Gastrocnemius medialis (tissue), 4 donors: ENCODE results near the gene ESPNL. TPM values are rescaled to one million over a fixed set of nuclear protein-coding genes. Genes with fewer than 3 reads are reported as not detected.

Source experiments
- ATAC-seq, 2 donors: fragments of 150-250 bp; one replicate each; pipeline ENCODE4 v1.9.1; 2016
- DNase-seq, 2 donors: peaks; one replicate each; pipeline ENCODE4 v3.0.0-alpha.2; 2019
- H3K27ac ChIP-seq, 4 donors: fragments of 200-600 bp; sonication (generic); 1 replicate in 1 of 4; 2 replicates in 3 of 4; pipeline ENCODE4 v1.5.1; 2016 to 2018; ENCODE audit warnings: mild to moderate bottlenecking in 2 of 4, moderate library complexity in 1 of 4
- H3K27me3 ChIP-seq, 3 donors: fragments of 200-600 bp; sonication (generic) in 2 of 3; 1 replicate in 1 of 3; 2 replicates in 2 of 3; pipeline versions ENCODE4 v1.5.1 to v1.6.0; 2016 to 2019; ENCODE audit warnings: mild to moderate bottlenecking in 1 of 3, moderate library complexity in 1 of 3
- H3K36me3 ChIP-seq, 2 donors: fragments of 200-600 bp; sonication (generic) in 1 of 2; one replicate each; pipeline ENCODE4 v1.5.1; 2017 to 2018
- H3K4me1 ChIP-seq, 2 donors: fragments of 200-600 bp; sonication (generic) in 1 of 2; one replicate each; pipeline ENCODE4 v1.5.1; 2016 to 2017; ENCODE audit warnings: mild to moderate bottlenecking in 2 of 2
- H3K4me3 ChIP-seq, 4 donors: fragments of 200-600 bp; sonication (generic) in 3 of 4; 1 replicate in 1 of 4; 2 replicates in 3 of 4; pipeline ENCODE4 v1.5.1; 2016 to 2019; ENCODE audit warnings: mild to moderate bottlenecking in 2 of 4
- H3K9me3 ChIP-seq, 3 donors: fragments of 200-600 bp; sonication (generic) in 2 of 3; 1 replicate in 1 of 3; 2 replicates in 2 of 3; pipeline ENCODE4 v1.5.1; 2016 to 2019
- POLR2A ChIP-seq, 2 donors: fragments of 450-650 bp; IDR thresholded peaks; one replicate each; pipeline ENCODE4 v1.6.1; 2017; ENCODE audit warnings: antibody characterized with exemption in 2 of 2, mild to moderate bottlenecking in 2 of 2, moderate library complexity in 2 of 2
- in situ Hi-C, 4 donors: fragments of 200-750 bp; cut with MboI; loops; one replicate each; pipeline versions ENCODE4 v1.15.0 to v1.8.0; 2017; ENCODE audit warnings: low sequenced_read_pairs in 4 of 4
- intact Hi-C: fragments of 100-400 bp; cut with DNase I; formaldehyde crosslinking; loops from one replicate; pipeline ENCODE4 v1.15.1; 2023; ENCODE audit warnings: low total_unique reads
- total RNA-seq, 4 donors: library from RNA; depleted of rRNA; stranded (reverse); fragments of >200 nt; gene quantifications; one replicate each; pipeline versions ENCODE4 v1.1.0 to v1.2.3, GENCODE V29; 2016
- TF ChIP-seq, protein P1 (sequence below), 5 experiments: fragments of 450-650 bp in 3 of 5; fragments of 200-600 bp in 2 of 5; sonication (generic) in 2 of 5; IDR thresholded peaks in 4 of 5; conservative IDR thresholded peaks in 1 of 5; 1 replicate in 4 of 5; 2 replicates in 1 of 5; pipeline ENCODE4 v1.5.1; 2016 to 2019; ENCODE audit warnings: antibody characterized with exemption in 5 of 5, mild to moderate bottlenecking in 3 of 5, moderate library complexity in 3 of 5

Gene ESPNL
- total RNA-seq, 4 donors from 2014 or later = 0.11 TPM; not detected in 3

DNA sequence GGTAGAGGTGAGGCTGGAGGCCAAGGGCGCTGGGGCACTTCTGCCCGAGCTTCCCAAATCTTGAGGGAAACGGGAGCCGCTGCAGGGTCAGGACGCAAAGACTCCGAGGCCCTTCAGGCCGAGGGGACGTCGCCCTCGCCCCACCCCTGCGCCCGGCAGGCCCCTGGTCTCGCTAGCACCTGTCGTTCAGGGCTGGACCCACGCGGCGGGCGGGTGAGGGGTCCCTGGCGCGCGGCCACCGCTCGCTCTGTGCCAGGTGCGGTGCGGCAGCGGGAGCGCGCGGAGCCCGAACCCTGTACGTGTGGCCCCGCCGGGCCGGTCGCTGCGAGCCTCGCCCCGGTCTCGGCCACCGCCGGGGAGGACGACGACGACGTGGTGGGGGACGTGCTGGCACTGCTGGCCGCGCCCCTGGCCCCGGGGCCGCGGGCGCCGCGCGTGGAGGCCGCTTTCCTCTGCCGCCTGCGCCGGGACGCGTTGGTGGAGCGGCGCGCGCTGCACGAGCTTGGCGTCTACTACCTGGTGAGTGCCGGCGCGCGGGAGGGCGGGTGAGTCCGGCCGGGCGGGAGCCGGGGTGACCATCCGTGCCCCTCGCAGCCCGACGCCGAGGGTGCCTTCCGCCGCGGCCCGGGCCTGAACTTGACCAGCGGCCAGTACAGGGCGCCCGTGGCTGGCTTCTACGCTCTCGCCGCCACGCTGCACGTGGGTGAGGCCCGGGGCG, 63.5 kb downstream of the ESPNL start:
- DNase-seq = no peak
- in situ Hi-C loops = no loop called here
- H3K27me3 ChIP-seq = peaks cover 8 to 14% (median 9%) of the 10 kb centered on the region in 3 donors
- H3K27ac ChIP-seq = no peak overlapping the region
- no peak for ATAC-seq
- peaks cover 11 to 21% of the 10 kb centered on the region in 2 donors for H3K4me1 ChIP-seq
- no peak overlapping the region for H3K4me3 ChIP-seq
- intact Hi-C loops = no loop called here
- H3K36me3 ChIP-seq = peaks cover 0 to 8% of the 10 kb centered on the region in 2 donors
- no peak for TF ChIP-seq POLR2A (IDR thresholded peaks at IDR 0.05)
- TF ChIP-seq, protein P1, sequence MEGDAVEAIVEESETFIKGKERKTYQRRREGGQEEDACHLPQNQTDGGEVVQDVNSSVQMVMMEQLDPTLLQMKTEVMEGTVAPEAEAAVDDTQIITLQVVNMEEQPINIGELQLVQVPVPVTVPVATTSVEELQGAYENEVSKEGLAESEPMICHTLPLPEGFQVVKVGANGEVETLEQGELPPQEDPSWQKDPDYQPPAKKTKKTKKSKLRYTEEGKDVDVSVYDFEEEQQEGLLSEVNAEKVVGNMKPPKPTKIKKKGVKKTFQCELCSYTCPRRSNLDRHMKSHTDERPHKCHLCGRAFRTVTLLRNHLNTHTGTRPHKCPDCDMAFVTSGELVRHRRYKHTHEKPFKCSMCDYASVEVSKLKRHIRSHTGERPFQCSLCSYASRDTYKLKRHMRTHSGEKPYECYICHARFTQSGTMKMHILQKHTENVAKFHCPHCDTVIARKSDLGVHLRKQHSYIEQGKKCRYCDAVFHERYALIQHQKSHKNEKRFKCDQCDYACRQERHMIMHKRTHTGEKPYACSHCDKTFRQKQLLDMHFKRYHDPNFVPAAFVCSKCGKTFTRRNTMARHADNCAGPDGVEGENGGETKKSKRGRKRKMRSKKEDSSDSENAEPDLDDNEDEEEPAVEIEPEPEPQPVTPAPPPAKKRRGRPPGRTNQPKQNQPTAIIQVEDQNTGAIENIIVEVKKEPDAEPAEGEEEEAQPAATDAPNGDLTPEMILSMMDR (IDR thresholded peaks at IDR 0.05 in 4 of 5, conservative IDR thresholded peaks at IDR 0.05 in 1 of 5) = no peak
- H3K9me3 ChIP-seq = no peaks in the 10 kb centered on the region

DNA sequence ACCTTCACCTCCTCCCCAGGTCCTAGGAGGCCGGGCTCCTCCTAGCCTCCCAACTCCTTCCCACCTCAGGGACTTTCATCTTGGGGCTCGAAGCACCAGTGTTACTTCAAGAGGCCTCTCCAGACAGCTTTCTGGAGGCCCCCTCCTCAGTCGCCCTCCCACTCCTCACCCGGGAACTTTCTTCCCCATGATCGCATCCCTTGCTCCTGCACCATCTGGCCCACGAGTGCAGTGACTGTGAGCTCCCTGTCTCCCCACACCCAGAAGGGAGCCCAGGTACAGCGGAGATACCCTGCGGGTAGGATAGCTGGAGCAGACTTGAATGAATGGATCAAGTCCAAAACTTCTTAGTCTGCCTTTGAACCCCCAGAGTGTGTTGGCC, 64.8 kb downstream of the ESPNL start:
- TF ChIP-seq, protein P1 (IDR thresholded peaks at IDR 0.05 in 4 of 5, conservative IDR thresholded peaks at IDR 0.05 in 1 of 5) = no peak
- TF ChIP-seq POLR2A (IDR thresholded peaks at IDR 0.05) = no peak
- Histone ChIP-seq H3K36me3 (peaks cover 0 to 11% of the 10 kb centered on the region in 2 donors), H3K27ac (no peak overlapping the region), H3K27me3 (peaks cover 0 to 6% (median under 1%) of the 10 kb centered on the region in 3 donors), H3K4me3 (no peak overlapping the region), H3K9me3 (no peaks in the 10 kb centered on the region), H3K4me1 (peaks cover 14 to 15% of the 10 kb centered on the region in 2 donors)
- in situ Hi-C loops (no loop called here), intact Hi-C loops (no loop called here)
- ATAC-seq = no peak
- DNase-seq = no peak

DNA sequence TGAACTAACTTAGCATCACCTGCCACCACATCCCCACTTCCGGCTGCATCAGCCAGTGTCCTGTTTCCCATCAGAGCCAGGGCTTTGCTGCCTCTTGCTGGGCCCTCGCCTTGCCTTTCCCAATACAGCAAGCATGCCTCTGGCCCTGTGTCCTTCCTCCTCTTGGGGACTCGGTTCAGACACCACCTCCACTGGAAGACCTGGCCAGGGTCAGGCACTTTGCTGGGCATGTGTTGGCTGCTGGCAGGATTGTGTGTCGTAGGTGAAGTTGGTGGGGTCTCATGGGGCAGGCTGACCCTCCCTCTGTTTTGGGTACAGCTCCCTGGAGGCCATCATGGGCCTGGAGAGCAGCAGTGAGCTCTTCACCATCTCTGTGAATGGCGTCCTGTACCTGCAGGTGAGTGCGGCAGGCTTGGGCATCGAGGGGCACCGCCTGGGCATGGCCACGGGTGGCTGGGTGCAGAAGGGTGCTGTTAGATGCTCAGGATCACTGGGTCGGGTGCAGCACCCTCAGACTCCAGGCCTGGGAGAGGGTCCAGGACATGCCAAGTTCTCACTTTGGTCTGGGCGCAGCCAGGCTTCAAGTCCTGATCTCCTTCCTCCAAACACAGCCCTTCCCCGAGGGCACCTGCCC, 65.3 kb downstream of the ESPNL start:
- intact Hi-C loops = no loop called here
- Histone ChIP-seq H3K4me3 (no peak overlapping the region), H3K4me1 (peaks cover 15 to 16% of the 10 kb centered on the region in 2 donors), H3K27me3 (peaks cover 0 to 1% (median 0%) of the 10 kb centered on the region in 3 donors), H3K27ac (peak overlapping the region in 1 of 4 donors; percentile 29), H3K36me3 (peaks cover 0 to 16% of the 10 kb centered on the region in 2 donors), H3K9me3 (no peaks in the 10 kb centered on the region)
- in situ Hi-C loops = no loop called here
- TF ChIP-seq POLR2A (IDR thresholded peaks at IDR 0.05) = no peak
- TF ChIP-seq, protein P1 (IDR thresholded peaks at IDR 0.05 in 4 of 5, conservative IDR thresholded peaks at IDR 0.05 in 1 of 5) = no peak
- ATAC-seq (no peak), DNase-seq (no peak)

DNA sequence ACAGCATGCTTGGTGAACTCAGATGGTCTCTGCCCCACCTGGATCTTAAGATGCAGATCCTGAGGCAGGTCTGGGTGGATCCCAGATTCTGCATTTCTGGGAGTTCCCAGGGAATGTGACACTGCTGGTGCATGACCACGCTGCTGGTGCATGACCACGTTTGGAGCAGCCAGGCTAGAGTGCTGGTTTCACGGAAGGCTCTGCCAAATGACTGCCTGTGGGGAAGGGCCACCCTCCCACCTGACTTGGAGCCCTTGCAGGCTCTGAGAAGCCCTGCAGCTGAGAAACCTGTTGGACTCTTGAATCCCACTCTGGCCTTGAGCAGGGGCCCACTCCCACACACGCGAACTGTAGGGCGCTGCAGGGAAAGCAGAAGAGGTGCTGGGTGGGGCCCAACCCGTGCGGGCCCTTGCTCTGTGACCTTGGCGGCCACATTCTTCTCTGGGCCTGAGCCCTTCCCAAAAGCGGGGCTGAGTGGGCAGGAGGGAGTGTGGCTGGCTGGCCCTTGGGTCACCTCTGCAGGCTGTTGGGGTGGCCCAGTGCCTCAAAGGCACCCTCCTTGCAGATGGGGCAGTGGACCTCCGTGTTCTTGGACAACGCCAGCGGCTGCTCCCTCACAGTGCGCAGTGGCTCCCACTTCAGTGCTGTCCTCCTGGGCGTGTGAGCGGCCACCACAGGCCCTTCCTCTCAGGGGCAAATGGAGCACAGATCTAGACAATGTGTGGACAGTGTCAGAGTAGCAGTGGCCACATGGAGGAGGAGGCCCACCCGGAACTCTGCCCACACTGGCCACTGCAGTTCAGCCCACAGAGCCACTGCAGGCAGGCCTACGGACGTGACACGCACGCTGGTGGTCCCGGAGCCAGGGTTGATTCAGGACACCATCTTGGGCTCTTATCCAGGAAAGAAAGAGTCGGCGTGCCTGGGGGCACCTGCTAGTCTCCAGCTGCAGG, 66.5 kb downstream of the ESPNL start:
- H3K4me3 ChIP-seq = no peak overlapping the region
- peaks cover 0 to 27% of the 10 kb centered on the region in 2 donors for H3K36me3 ChIP-seq
- H3K27me3 ChIP-seq = no peaks in the 10 kb centered on the region
- DNase-seq (peak in 1 of 2 donors; percentile 54), ATAC-seq (peak; percentile 43 to 47)
- intact Hi-C loops = no loop called here
- TF ChIP-seq, protein P1 (IDR thresholded peaks at IDR 0.05 in 4 of 5, conservative IDR thresholded peaks at IDR 0.05 in 1 of 5) = no peak
- in situ Hi-C loops = no loop called here
- peak overlapping the region; percentile 41 to 59 (median 50) for H3K27ac ChIP-seq
- H3K4me1 ChIP-seq = peaks cover 15 to 16% of the 10 kb centered on the region in 2 donors
- H3K9me3 ChIP-seq = no peaks in the 10 kb centered on the region
